Measurements from ENCODE around the gene ABR. TPM values are rescaled to one million over a fixed set of nuclear protein-coding genes. Genes with fewer than 3 reads are reported as not detected.
"Not testable (repeated sequence)": the region's sequence is repeated elsewhere in the genome, so short reads cannot be mapped to it uniquely, and the experiment has no call there.

The ABR gene
- total RNA-seq, 1 donor = 156 TPM

DNA sequence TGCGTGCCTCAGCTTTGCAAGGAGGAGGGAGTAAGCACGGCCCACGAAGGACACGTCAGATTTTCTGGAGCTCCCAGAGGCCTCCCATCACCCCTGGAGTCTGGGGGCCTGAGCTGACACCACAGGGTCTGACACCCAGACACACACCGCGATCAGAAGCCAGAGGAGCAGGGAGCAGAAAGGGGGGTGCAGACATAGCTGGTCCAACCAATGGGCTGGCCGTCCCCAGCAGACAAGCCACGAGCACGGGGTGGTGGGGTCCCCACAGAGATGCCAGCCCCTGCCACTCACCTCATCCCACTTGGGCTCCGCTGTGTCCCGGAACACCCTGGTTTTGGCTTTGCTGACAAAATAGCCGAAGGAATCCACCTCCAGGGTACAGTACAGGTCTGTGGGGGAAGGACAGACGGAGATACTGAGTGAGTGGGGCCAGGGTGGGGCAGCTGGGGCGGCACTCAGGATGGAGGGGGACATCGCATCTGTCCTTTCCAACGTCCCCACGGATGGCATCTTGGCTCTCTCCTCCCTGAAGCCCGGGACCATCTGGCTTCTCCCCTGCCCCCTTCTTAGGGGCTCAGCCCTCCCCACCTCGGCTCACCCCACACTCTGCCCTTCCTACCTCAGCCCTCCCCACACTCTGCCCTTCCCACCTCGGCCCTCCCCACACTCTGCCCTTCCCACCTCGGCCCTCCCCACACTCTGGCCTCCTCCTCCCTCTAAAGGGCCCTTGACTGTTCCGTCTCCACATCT lies 129.4 kb downstream of the ABR start:
- TF ChIP-seq, protein P1, sequence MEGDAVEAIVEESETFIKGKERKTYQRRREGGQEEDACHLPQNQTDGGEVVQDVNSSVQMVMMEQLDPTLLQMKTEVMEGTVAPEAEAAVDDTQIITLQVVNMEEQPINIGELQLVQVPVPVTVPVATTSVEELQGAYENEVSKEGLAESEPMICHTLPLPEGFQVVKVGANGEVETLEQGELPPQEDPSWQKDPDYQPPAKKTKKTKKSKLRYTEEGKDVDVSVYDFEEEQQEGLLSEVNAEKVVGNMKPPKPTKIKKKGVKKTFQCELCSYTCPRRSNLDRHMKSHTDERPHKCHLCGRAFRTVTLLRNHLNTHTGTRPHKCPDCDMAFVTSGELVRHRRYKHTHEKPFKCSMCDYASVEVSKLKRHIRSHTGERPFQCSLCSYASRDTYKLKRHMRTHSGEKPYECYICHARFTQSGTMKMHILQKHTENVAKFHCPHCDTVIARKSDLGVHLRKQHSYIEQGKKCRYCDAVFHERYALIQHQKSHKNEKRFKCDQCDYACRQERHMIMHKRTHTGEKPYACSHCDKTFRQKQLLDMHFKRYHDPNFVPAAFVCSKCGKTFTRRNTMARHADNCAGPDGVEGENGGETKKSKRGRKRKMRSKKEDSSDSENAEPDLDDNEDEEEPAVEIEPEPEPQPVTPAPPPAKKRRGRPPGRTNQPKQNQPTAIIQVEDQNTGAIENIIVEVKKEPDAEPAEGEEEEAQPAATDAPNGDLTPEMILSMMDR (IDR thresholded peaks at IDR 0.05; ENCODE audit: extremely low read depth, low read depth, low read length) = no peak
- H2AFZ ChIP-seq (ENCODE audit: low read length) = no peak overlapping the region
- H3K4me1 ChIP-seq (ENCODE audit: insufficient read depth, low read length) = no peaks in the 10 kb centered on the region

DNA sequence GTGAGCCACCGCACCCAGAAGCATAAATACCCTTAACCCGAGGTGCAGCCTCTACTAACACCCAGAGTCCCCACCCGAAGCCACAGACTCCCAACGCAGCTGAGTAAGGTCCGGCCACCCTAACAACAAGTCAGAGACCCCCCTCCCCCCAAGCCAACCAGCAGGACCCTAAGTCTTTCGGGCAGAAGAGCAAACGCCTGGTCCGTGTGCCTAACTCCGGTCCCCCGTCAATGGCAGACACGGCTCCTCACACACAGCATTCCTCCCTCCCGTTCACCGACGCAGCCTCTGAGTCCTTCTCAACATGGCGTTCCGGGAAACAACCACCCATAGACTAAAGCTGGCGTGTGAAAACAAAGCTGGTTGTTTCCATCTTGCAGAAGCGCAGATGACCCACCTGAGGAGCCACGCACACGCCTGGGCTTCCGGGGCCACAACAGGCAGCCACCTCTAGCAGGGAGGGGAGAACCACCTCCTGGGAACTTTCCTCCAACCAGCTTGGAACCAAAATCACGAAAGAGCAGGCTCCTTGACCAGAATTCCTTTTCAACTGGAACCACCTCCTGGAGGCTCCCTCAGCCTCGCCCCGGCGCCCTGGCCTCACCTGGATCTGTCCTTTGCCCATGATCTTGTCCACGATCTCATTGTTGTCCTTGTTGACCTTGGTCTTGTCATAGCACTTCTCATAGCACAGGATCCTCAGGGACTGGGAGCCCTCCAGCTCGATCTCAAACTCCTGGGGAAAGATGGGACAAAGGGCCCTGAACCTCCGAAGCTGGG lies 130.1 kb downstream of the ABR start:
- DNase-seq (ENCODE audit: insufficient read length, low spot score, missing footprints) = no peak
- H4K20me1 ChIP-seq (ENCODE audit: insufficient read depth, low read length) = peaks cover 8% of the 10 kb centered on the region
- H3K36me3 ChIP-seq (ENCODE audit: insufficient read depth, low read length) = peaks cover 13% of the 10 kb centered on the region
- no peak overlapping the region for H3K27ac ChIP-seq (ENCODE audit: low read depth, low read length)
- H3K4me1 ChIP-seq (ENCODE audit: insufficient read depth, low read length) = no peaks in the 10 kb centered on the region
- no peaks in the 10 kb centered on the region for H3K27me3 ChIP-seq (ENCODE audit: insufficient read depth, low read length)
- no peaks in the 10 kb centered on the region for H3K9me3 ChIP-seq (ENCODE audit: low read depth, low read length)
- peaks cover 4% of the 10 kb centered on the region for H3K79me2 ChIP-seq (ENCODE audit: insufficient read depth, low read length)
- H3K4me3 ChIP-seq (ENCODE audit: insufficient read depth, low read length) = no peak overlapping the region
- TF ChIP-seq, protein P1 (IDR thresholded peaks at IDR 0.05; ENCODE audit: extremely low read depth, low read depth, low read length) = no peak
- H2AFZ ChIP-seq (ENCODE audit: low read length) = no peak overlapping the region
- no peak overlapping the region for H3K4me2 ChIP-seq (ENCODE audit: insufficient read depth, low read length)

More for the DNA sequence above, 129.4 kb downstream of the ABR start:
- no peak for DNase-seq (ENCODE audit: insufficient read length, low spot score, missing footprints)
- Histone ChIP-seq H3K36me3 (ENCODE audit: insufficient read depth, low read length) (peaks cover 18% of the 10 kb centered on the region), H3K27ac (ENCODE audit: low read depth, low read length) (no peak overlapping the region), H3K9me3 (ENCODE audit: low read depth, low read length) (no peaks in the 10 kb centered on the region), H3K4me2 (ENCODE audit: insufficient read depth, low read length) (no peak overlapping the region), H3K27me3 (ENCODE audit: insufficient read depth, low read length) (no peaks in the 10 kb centered on the region), H3K79me2 (ENCODE audit: insufficient read depth, low read length) (peaks cover 4% of the 10 kb centered on the region), H4K20me1 (ENCODE audit: insufficient read depth, low read length) (peaks cover 8% of the 10 kb centered on the region), H3K4me3 (ENCODE audit: insufficient read depth, low read length) (no peak overlapping the region)

DNA sequence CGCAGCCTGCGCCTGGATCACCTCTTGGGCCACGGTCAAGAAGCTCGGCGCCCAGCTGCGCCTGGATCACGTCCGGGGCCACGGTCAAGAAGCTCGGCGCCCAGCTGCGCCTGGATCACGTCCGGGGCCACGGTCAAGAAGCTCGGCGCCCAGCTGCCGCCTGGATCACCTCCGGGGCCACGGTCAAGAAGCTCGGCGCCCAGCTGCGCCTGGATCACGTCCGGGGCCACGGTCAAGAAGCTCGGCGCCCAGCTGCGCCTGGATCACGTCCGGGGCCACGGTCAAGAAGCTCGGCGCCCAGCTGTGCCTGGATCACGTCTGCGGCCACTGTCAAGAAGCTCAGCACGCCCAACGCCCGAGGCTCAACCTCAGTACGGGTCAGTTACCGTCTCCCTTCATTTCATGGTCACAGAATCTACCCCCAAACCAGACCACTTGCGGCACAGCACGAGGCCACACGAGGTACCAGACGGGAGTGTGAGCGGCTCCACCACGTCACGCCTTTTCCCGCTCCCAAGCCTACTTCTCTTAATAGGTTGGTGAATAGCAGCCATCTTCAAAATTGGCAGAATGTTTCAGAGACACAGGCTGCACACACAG lies 131.2 kb downstream of the ABR start:
- H4K20me1 ChIP-seq (ENCODE audit: insufficient read depth, low read length); H3K4me3 ChIP-seq (ENCODE audit: insufficient read depth, low read length); H3K36me3 ChIP-seq (ENCODE audit: insufficient read depth, low read length); DNase-seq (ENCODE audit: insufficient read length, low spot score, missing footprints); H3K9me3 ChIP-seq (ENCODE audit: low read depth, low read length); H3K4me2 ChIP-seq (ENCODE audit: insufficient read depth, low read length); H3K27ac ChIP-seq (ENCODE audit: low read depth, low read length); H3K79me2 ChIP-seq (ENCODE audit: insufficient read depth, low read length); H3K4me1 ChIP-seq (ENCODE audit: insufficient read depth, low read length); H2AFZ ChIP-seq (ENCODE audit: low read length); H3K27me3 ChIP-seq (ENCODE audit: insufficient read depth, low read length): not testable (repeated sequence)

DNA sequence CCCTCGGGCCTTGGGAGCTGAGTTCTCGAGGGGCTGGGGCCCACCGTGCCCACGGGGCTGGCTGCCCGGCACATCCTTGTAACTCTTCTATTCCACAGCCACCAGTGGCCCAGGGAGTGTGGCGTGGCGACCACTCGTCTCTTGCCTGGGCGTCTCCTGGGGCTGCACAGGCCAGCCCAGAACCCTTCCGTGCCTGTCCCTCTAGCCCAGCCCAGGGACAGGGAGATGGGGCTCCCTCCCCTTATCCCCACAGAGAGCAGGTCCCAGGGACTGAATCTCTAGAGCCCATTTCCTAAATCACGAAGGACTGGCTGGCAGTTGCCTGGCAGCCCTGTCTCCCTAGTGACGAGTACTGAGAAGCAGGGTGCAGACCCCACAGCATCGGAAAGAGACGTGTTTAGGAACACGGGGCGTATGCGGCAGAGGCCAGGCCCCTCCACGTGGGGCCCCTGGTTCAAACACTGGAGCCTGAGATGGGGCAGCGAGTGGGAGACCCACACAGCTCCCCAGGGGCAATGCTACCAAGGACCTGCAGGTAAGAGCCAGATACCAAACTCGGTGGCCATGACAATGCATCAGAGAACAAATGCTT lies 131.8 kb downstream of the ABR start:
- H3K27ac ChIP-seq (ENCODE audit: low read depth, low read length) = no peak overlapping the region
- peaks cover 6% of the 10 kb centered on the region for H3K36me3 ChIP-seq (ENCODE audit: insufficient read depth, low read length)
- H3K4me1 ChIP-seq (ENCODE audit: insufficient read depth, low read length) = no peaks in the 10 kb centered on the region
- no peak overlapping the region for H3K4me2 ChIP-seq (ENCODE audit: insufficient read depth, low read length)
- no peak for DNase-seq (ENCODE audit: insufficient read length, low spot score, missing footprints)
- H3K9me3 ChIP-seq (ENCODE audit: low read depth, low read length) = no peaks in the 10 kb centered on the region
- TF ChIP-seq, protein P1 (IDR thresholded peaks at IDR 0.05; ENCODE audit: extremely low read depth, low read depth, low read length) = no peak
- H3K79me2 ChIP-seq (ENCODE audit: insufficient read depth, low read length) = peaks cover 6% of the 10 kb centered on the region
- no peaks in the 10 kb centered on the region for H3K27me3 ChIP-seq (ENCODE audit: insufficient read depth, low read length)
- no peak overlapping the region for H2AFZ ChIP-seq (ENCODE audit: low read length)
- H3K4me3 ChIP-seq (ENCODE audit: insufficient read depth, low read length) = no peak overlapping the region
- H4K20me1 ChIP-seq (ENCODE audit: insufficient read depth, low read length) = peaks cover 12% of the 10 kb centered on the region
